Trophoblast cell (in vitro differentiated cells and primary cell): ENCODE data around the gene ECM1.

Experiments
- DNase-seq, 2 donors: peaks; one replicate each; pipeline ENCODE4 v3.0.0-alpha.2; 2016
- H2AFZ ChIP-seq: 2 replicates; pipeline ENCODE4 v1.6.1; 2013; ENCODE audit warnings: low read length, moderate library complexity, mild to moderate bottlenecking; ENCODE audit not compliant: insufficient read depth, poor library complexity
- H2AK5ac ChIP-seq: 2 replicates; pipeline ENCODE4 v1.6.1; 2013; ENCODE audit warnings: mild to moderate bottlenecking, low read length
- H2BK120ac ChIP-seq: 2 replicates; pipeline ENCODE4 v1.6.1; 2013; ENCODE audit warnings: low read length, mild to moderate bottlenecking, moderate library complexity; ENCODE audit not compliant: insufficient read depth, poor library complexity
- H2BK12ac ChIP-seq: 2 replicates; pipeline ENCODE4 v1.6.1; 2013; ENCODE audit warnings: mild to moderate bottlenecking, low read length, moderate library complexity
- H2BK5ac ChIP-seq: 2 replicates; pipeline ENCODE4 v1.6.1; 2013; ENCODE audit warnings: low read length, low read depth, moderate library complexity, mild to moderate bottlenecking; ENCODE audit not compliant: poor library complexity
- H3K14ac ChIP-seq: 2 replicates; pipeline ENCODE4 v1.6.1; 2013; ENCODE audit warnings: mild to moderate bottlenecking, low read length
- H3K18ac ChIP-seq: 2 replicates; pipeline ENCODE4 v1.6.1; 2013; ENCODE audit warnings: mild to moderate bottlenecking, low read length
- H3K23ac ChIP-seq: 2 replicates; pipeline ENCODE4 v1.6.1; 2013; ENCODE audit warnings: low read length
- H3K27ac ChIP-seq: 2 replicates; pipeline ENCODE4 v1.5.1; 2013; ENCODE audit warnings: low read depth, mild to moderate bottlenecking, inconsistent platforms, low read length, moderate library complexity
- H3K27me3 ChIP-seq: 2 replicates; pipeline ENCODE4 v1.6.1; 2013; ENCODE audit warnings: inconsistent platforms, mild to moderate bottlenecking, low read length, moderate library complexity; ENCODE audit not compliant: insufficient read depth
- H3K36me3 ChIP-seq, 2 experiments: 1 replicate in 1 of 2; 2 replicates in 1 of 2; pipeline ENCODE4 v1.6.1; 2013; ENCODE audit warnings: low read length in 2 of 2, mild to moderate bottlenecking in 2 of 2, moderate library complexity in 1 of 2; ENCODE audit not compliant: insufficient read depth in 2 of 2, control insufficient read depth in 1 of 2
- H3K4ac ChIP-seq: 2 replicates; pipeline ENCODE4 v1.6.1; 2013; ENCODE audit warnings: low read depth, mild to moderate bottlenecking, low read length, moderate library complexity
- H3K4me1 ChIP-seq, 2 experiments: 1 replicate in 1 of 2; 2 replicates in 1 of 2; pipeline ENCODE4 v1.6.1; 2013; ENCODE audit warnings: low read length in 2 of 2, mild to moderate bottlenecking in 2 of 2, moderate library complexity in 1 of 2; ENCODE audit not compliant: insufficient read depth in 2 of 2, control insufficient read depth in 1 of 2
- H3K4me2 ChIP-seq: 2 replicates; pipeline ENCODE4 v1.6.1; 2013; ENCODE audit warnings: inconsistent platforms, mild to moderate bottlenecking, low read length, moderate library complexity
- H3K4me3 ChIP-seq: 2 replicates; pipeline ENCODE4 v1.5.1; 2013; ENCODE audit warnings: mild to moderate bottlenecking, low read depth, low read length, inconsistent platforms
- H3K79me1 ChIP-seq: one replicate; pipeline ENCODE4 v1.6.1; 2013; ENCODE audit warnings: low read length
- H3K79me2 ChIP-seq: 2 replicates; pipeline ENCODE4 v1.6.1; 2013; ENCODE audit warnings: low read length, mild to moderate bottlenecking; ENCODE audit not compliant: control insufficient read depth, insufficient read depth, poor library complexity
- H3K9ac ChIP-seq: 2 replicates; pipeline ENCODE4 v1.6.1; 2013; ENCODE audit warnings: mild to moderate bottlenecking, low read length
- H3K9me3 ChIP-seq: 2 replicates; pipeline ENCODE4 v1.6.1; 2013; ENCODE audit warnings: low read depth, mild to moderate bottlenecking, control low read depth, inconsistent platforms, low read length; ENCODE audit not compliant: insufficient read depth
- H4K12ac ChIP-seq: 2 replicates; pipeline ENCODE4 v1.6.1; 2013; ENCODE audit warnings: low read depth, mild to moderate bottlenecking, low read length, moderate library complexity
- H4K8ac ChIP-seq: 2 replicates; pipeline ENCODE4 v1.6.1; 2013; ENCODE audit warnings: low read depth, mild to moderate bottlenecking, low read length, moderate library complexity
- H4K91ac ChIP-seq: one replicate; pipeline ENCODE4 v1.6.1; 2013; ENCODE audit warnings: low read depth, mild to moderate bottlenecking, low read length, moderate library complexity
- WGBS: extraction: QIAGEN DNeasy Blood & Tissue Kit; methylation state at CpG from one replicate; pipeline ENCODE4 v1.1.7; 2013; ENCODE audit warnings: missing lambda C conversion rate; ENCODE audit not compliant: insufficient read length, insufficient coverage; ENCODE audit errors: extremely low coverage; 5-methylcytosine and 5-hydroxymethylcytosine counted together

ECM1 gene

DNA sequence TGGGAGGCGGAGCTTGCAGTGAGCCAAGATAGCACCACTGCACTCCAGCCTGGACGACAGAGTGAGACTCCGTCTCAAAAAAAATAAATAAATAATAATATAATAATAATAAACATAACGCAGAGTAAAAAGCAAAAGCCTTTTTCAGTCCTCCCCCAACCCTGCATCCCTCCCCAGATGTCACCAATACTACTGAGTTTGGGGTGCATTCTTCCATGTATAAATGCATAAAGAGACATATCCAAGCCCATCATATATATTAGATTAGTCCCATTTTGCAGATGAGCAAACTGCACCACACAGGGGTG is 40.4 kb downstream of the ECM1 start:
- no peak overlapping the region for H3K4ac ChIP-seq
- peak overlapping the region; percentile 31 for H3K18ac ChIP-seq
- no peak overlapping the region for H4K12ac ChIP-seq
- H3K9me3 ChIP-seq, result no peaks in the 10 kb centered on the region
- no peak overlapping the region for H2AFZ ChIP-seq
- no CpG with 5 or more reads among the region's 4 CpGs for WGBS
- H3K79me2 ChIP-seq, result peaks cover 7% of the 10 kb centered on the region
- H2AK5ac ChIP-seq, result no peak overlapping the region
- H3K14ac ChIP-seq, result peak overlapping the region; percentile 21
- H3K23ac ChIP-seq, result no peak overlapping the region
- no peaks in the 10 kb centered on the region for H3K36me3 ChIP-seq
- no peak for DNase-seq
- peaks cover 33 to 38% of the 10 kb centered on the region in 2 experiments for H3K4me1 ChIP-seq
- H3K9ac ChIP-seq, result no peak overlapping the region
- peak overlapping the region; percentile 31 for H4K91ac ChIP-seq
- H2BK5ac ChIP-seq, result no peak overlapping the region
- no peak overlapping the region for H3K4me3 ChIP-seq
- H3K27me3 ChIP-seq, result no peaks in the 10 kb centered on the region
- peaks cover 32% of the 10 kb centered on the region for H3K79me1 ChIP-seq
- peak overlapping the region; percentile 86 for H3K27ac ChIP-seq
- H4K8ac ChIP-seq, result no peak overlapping the region
- H3K4me2 ChIP-seq, result peak overlapping the region; percentile 74
- no peak overlapping the region for H2BK120ac ChIP-seq
- no peak overlapping the region for H2BK12ac ChIP-seq

DNA sequence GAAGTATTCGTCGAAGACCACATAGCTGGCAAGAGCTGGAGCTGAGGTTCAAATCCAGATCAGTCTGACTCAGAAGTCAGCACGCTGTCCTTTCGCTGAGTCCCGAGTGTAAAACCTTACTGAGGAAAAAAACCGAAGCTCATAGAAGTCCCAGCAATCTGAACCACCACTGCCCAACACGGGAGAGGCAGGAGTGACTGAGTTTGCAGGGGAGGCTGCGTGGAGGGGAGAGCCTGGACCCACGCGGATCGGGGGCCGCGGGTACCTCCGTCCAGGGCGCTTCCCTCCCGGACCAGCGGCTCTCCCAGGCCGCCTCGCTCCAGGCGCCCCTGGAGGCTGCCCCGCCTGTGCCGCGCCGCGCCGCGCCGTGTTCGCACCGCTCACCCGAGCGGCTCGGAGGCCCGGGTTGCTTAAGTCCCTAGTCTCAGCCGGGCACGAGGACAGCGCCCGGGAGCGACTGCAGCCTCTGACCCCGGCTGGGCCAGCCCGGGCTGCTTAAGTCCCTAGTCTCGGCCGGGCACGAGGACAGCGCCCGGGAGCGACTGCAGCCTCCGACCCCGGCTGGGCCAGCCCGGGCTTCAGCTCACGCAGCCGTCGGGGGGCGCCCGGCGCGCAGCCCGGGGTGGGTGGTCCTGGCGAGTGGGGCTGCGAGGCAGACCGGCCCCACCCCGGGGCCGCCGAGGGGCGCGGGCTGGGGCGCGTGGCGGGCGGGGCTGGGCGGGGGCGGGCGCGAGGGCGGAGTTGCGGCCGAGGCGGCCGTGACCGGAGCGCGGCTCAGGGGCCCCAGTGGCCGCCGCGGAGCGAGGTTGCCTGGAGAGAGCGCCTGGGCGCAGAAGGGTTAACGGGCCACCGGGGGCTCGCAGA is 41.0 kb downstream of the ECM1 start, which contains the start of gene ADAMTSL4:
ADAMTSL4 (plus strand) TSS at position 777 of the 864 bp plus-strand sequence. CDS start 2,881 bp downstream, outside the sequence.
- no peaks in the 10 kb centered on the region for H3K9me3 ChIP-seq
- H3K79me1 ChIP-seq, result peaks cover 32% of the 10 kb centered on the region
- H2AK5ac ChIP-seq, result peak within 1 kb of the TSS; percentile 42
- peak within 1 kb of the TSS; percentile 64 for H3K4me3 ChIP-seq
- H3K23ac ChIP-seq, result no peak within 1 kb of the TSS
- no peaks in the 10 kb centered on the region for H3K36me3 ChIP-seq
- peak within 1 kb of the TSS; percentile 73 for H4K91ac ChIP-seq
- no peaks in the 10 kb centered on the region for H3K27me3 ChIP-seq
- H4K12ac ChIP-seq, result peak within 1 kb of the TSS; percentile 66
- H3K18ac ChIP-seq, result peak within 1 kb of the TSS; percentile 62
- peak within 1 kb of the TSS; percentile 91 for H3K27ac ChIP-seq
- H2BK120ac ChIP-seq, result peak within 1 kb of the TSS; percentile 54
- peak within 1 kb of the TSS; percentile 74 for H3K4me2 ChIP-seq
- peak within 1 kb of the TSS; percentile 66 for H3K14ac ChIP-seq
- H4K8ac ChIP-seq, result peak within 1 kb of the TSS; percentile 56
- H2BK12ac ChIP-seq, result peak within 1 kb of the TSS; percentile 41
- peaks cover 34 to 40% of the 10 kb centered on the region in 2 experiments for H3K4me1 ChIP-seq
- peak within 1 kb of the TSS; percentile 92 for H2AFZ ChIP-seq
- WGBS, result no CpG with 5 or more reads among the region's 91 CpGs
- peak; percentile 83 for DNase-seq
- H3K4ac ChIP-seq, result peak within 1 kb of the TSS; percentile 7
- H3K79me2 ChIP-seq, result peaks cover 7% of the 10 kb centered on the region
- peak within 1 kb of the TSS; percentile 84 for H2BK5ac ChIP-seq
- H3K9ac ChIP-seq, result peak within 1 kb of the TSS; percentile 75

DNA sequence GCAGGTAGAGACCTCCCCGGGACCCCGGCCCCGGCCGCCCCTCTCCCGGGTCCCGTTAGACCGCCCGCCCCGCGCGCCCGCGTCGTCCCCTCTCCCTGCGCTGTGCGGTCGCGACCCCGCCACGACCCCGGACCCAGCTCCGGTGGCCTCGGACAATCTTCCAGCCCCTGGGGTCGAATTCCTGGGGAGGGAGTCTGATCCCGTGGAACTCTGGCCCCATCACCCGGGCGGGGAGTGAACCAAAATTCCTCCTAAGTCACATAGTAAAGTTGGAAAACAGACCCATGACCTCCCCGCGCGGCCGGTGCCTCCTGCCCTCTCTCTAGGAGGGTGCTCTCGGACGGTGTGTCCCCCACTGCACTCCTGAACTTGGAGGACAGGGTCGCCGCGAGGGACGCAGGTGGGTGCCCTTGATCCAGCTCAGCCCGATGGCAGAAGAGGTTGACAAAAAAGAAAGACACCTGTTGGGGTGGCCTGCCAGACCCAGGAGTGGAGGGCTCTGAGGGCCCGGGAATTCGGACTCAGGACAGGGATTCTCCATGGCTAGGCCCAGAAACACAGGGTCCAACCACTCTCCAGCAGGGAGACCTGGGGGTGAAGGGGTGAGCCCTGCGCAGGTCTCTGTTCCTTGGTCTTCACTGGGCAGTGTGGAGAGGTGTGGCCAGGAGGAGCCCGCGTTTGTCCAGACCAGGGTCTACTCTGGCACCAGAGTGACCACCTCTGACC is 41.8 kb downstream of the ECM1 start:
- H3K9me3 ChIP-seq, result no peaks in the 10 kb centered on the region
- no peaks in the 10 kb centered on the region for H3K27me3 ChIP-seq
- H3K14ac ChIP-seq, result peak overlapping the region; percentile 66
- H3K4me1 ChIP-seq, result peaks cover 34 to 40% of the 10 kb centered on the region in 2 experiments
- H2AK5ac ChIP-seq, result peak overlapping the region; percentile 42
- H3K18ac ChIP-seq, result peak overlapping the region; percentile 62
- peak overlapping the region; percentile 9 for H3K9ac ChIP-seq
- H3K79me2 ChIP-seq, result peaks cover 7% of the 10 kb centered on the region
- H2AFZ ChIP-seq, result no peak overlapping the region
- peak overlapping the region; percentile 53 for H3K4me3 ChIP-seq
- H2BK5ac ChIP-seq, result peak overlapping the region; percentile 38
- H2BK12ac ChIP-seq, result no peak overlapping the region
- DNase-seq, result peak in 1 of 2 donors; percentile 55
- peak overlapping the region; percentile 56 for H4K8ac ChIP-seq
- WGBS, result no CpG with 5 or more reads among the region's 43 CpGs
- peaks cover 32% of the 10 kb centered on the region for H3K79me1 ChIP-seq
- H3K4ac ChIP-seq, result peak overlapping the region; percentile 7
- peak overlapping the region; percentile 91 for H3K27ac ChIP-seq
- no peak overlapping the region for H3K23ac ChIP-seq
- peaks cover 3 to 5% of the 10 kb centered on the region in 2 experiments for H3K36me3 ChIP-seq
- no peak overlapping the region for H4K12ac ChIP-seq
- peak overlapping the region; percentile 33 for H2BK120ac ChIP-seq
- H3K4me2 ChIP-seq, result peak overlapping the region; percentile 74
- peak overlapping the region; percentile 70 for H4K91ac ChIP-seq

DNA sequence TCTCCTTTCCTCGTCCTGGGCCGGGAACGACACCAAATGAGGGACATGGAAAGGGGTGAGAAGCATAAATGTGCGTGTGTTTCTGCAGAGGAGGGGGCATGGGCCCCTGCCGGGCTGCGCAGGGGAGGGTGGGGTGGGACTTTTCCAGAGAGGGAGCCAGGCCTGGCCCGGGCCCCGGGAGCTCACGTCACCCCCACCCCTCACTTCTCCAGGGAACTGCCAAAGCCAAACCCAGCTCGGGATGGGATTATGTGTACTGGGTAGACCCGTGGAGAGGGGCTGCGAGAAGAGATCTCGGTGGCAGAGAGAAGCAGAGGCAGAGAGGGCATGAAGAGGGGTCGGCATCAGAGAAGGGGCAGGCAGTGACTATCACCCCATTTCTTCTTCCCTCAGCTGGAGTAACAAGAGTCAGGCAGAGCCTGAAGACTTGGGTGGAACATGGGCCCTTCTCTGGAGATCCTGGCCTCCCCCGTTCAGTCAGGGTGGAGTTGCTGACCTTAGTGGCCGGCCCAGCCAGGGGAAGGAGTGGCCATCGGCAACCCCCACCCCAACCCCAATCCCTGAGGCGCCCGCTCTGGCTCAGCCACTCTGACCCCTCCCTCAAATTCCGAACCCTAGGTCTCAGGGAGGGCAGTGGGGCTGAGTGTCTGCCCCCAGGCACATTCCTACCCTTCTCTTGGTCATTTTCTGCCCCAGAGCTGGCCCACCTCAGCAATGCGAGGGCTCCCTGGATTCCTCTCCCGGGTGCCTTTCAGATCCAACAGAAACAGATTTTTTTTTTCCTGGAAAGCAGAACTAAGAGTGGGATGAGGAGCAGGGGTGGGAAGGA is 42.5 kb downstream of the ECM1 start:
- Histone ChIP-seq H3K27ac (peak overlapping the region; percentile 91), H2BK12ac (peak overlapping the region; percentile 6), H4K8ac (peak overlapping the region; percentile 42), H3K4ac (peak overlapping the region; percentile 7), H3K27me3 (no peaks in the 10 kb centered on the region), H3K4me2 (peak overlapping the region; percentile 74), H3K23ac (no peak overlapping the region), H4K91ac (peak overlapping the region; percentile 73), H3K36me3 (peaks cover 4 to 8% of the 10 kb centered on the region in 2 experiments), H3K79me1 (peaks cover 32% of the 10 kb centered on the region), H3K9ac (no peak overlapping the region), H4K12ac (peak overlapping the region; percentile 66), H2AFZ (no peak overlapping the region), H3K9me3 (peaks cover under 1% of the 10 kb centered on the region), H2BK120ac (peak overlapping the region; percentile 64), H3K18ac (peak overlapping the region; percentile 44), H2BK5ac (peak overlapping the region; percentile 53), H3K14ac (peak overlapping the region; percentile 55), H3K79me2 (peaks cover 7% of the 10 kb centered on the region), H2AK5ac (peak overlapping the region; percentile 27), H3K4me3 (peak overlapping the region; percentile 34), H3K4me1 (peaks cover 34 to 40% of the 10 kb centered on the region in 2 experiments)
- no CpG with 5 or more reads among the region's 22 CpGs for WGBS
- peak; percentile 77 to 80 for DNase-seq
